ENCODE measurements around the gene CEP112.

GRCh38 chr17:65998675-65999074, 193.3 kb downstream of the CEP112 start:
- TF ChIP-seq EP300 (IDR thresholded peaks at IDR 0.05; ENCODE audit: borderline replicate concordance in 1 of 2, control insufficient read depth in 1 of 2, low read depth in 2 of 2, low read length in 2 of 2) (no peak), ATF2 (IDR thresholded peaks at IDR 0.05; ENCODE audit: low read length) (no peak), BMI1 (IDR thresholded peaks at IDR 0.05; ENCODE audit: borderline replicate concordance) (no peak), CTCF (IDR thresholded peaks at IDR 0.05 in 2 of 3, conservative IDR thresholded peaks at IDR 0.05 in 1 of 3; ENCODE audit: control insufficient read depth in 2 of 3, extremely low read depth in 1 of 3, insufficient read depth in 1 of 3, low read depth in 3 of 3, low read length in 3 of 3) (no peak), MAX (IDR thresholded peaks at IDR 0.05; ENCODE audit: low read depth, low read length) (no peak), SMC3 (IDR thresholded peaks at IDR 0.05; ENCODE audit: borderline replicate concordance, low read length) (no peak), EZH2 (IDR thresholded peaks at IDR 0.05; ENCODE audit: borderline replicate concordance, control insufficient read depth, low read depth, low read length) (no peak)

All from GM12878 (cell line).